ENCODE results near the gene SCUBE1. TPM values are rescaled to one million over a fixed set of nuclear protein-coding genes. Genes with fewer than 3 reads are reported as not detected.

SCUBE1 gene
- total RNA-seq, 1 experiment from 2014 or later: not detected

DNA sequence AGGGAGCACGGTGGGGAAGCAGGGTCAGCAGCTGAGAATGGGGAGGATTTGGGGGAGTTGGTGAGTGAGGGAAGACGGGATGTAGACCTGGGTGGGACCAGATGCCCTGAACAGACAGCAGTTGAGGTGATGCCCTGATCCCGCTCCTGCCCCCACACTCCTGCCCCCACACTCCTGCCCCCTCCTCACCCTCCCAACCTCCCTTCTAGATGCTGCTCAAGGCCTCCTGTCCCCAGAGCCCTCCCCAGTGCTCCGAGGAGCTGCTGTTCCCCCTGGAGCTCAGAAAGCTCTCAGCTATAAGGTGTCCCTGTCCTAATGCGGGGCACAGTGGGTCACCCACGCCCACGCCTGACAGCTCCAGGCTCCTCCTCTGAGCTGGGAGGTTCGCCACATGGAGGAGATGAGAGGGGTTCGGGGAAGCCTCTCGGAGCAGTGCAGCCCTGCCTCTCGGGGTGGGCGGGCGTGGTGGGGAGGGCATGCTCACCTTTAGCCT, 131.2 kb downstream of the SCUBE1 start:
- CTCF ChIA-PET: interaction anchor here (0.6 to 0.7 kb wide), 2 partner anchors 12 to 19 kb away, joined by 4 to 12 read pairs; no protein-coding TSS in a partner anchor
- TF ChIP-seq SIN3A (IDR thresholded peaks at IDR 0.05; ENCODE audit: borderline replicate concordance, insufficient read depth, low read depth, low read length) (no peak), TCF7L2 (IDR thresholded peaks at IDR 0.05; ENCODE audit: low read depth, low read length) (no peak), CTCF (IDR thresholded peaks at IDR 0.05) (no peak), POLR2AphosphoS5 (IDR thresholded peaks at IDR 0.05; ENCODE audit: low read depth, low read length) (no peak), REST (IDR thresholded peaks at IDR 0.05; ENCODE audit: insufficient read depth in 1 of 2, low read depth in 2 of 2, low read length in 1 of 2) (no peak)
- Histone ChIP-seq H3K4me3 (ENCODE audit: low read depth in 2 of 2, low read length in 2 of 2) (no peak overlapping the region), H3K27me3 (ENCODE audit: control insufficient read depth, insufficient read depth, low read length) (no peaks in the 10 kb centered on the region), H3K9me3 (ENCODE audit: control insufficient read depth, insufficient read depth, low read depth, low read length) (no peaks in the 10 kb centered on the region), H3K36me3 (ENCODE audit: control insufficient read depth, insufficient read depth, low read length) (no peaks in the 10 kb centered on the region), H3K4me1 (ENCODE audit: control insufficient read depth, insufficient read depth, low read length) (no peaks in the 10 kb centered on the region), H3K27ac (ENCODE audit: low read length) (no peak overlapping the region)
- intact Hi-C loops (cut with micrococcal nuclease; ENCODE audit: unreplicated experiment) (no loop called here), in situ Hi-C loops (cut with HindIII; ENCODE audit: low pct_unique_long_range_greater_than_20kb, low sequenced_read_pairs) (no loop called here)
- BruUV-seq (replicated peaks): no TSS peak
- no peak for DNase-seq (ENCODE audit: low read depth, low spot score)
- POLR2A ChIA-PET: no interaction called here
- ATAC-seq: no peak

DNA sequence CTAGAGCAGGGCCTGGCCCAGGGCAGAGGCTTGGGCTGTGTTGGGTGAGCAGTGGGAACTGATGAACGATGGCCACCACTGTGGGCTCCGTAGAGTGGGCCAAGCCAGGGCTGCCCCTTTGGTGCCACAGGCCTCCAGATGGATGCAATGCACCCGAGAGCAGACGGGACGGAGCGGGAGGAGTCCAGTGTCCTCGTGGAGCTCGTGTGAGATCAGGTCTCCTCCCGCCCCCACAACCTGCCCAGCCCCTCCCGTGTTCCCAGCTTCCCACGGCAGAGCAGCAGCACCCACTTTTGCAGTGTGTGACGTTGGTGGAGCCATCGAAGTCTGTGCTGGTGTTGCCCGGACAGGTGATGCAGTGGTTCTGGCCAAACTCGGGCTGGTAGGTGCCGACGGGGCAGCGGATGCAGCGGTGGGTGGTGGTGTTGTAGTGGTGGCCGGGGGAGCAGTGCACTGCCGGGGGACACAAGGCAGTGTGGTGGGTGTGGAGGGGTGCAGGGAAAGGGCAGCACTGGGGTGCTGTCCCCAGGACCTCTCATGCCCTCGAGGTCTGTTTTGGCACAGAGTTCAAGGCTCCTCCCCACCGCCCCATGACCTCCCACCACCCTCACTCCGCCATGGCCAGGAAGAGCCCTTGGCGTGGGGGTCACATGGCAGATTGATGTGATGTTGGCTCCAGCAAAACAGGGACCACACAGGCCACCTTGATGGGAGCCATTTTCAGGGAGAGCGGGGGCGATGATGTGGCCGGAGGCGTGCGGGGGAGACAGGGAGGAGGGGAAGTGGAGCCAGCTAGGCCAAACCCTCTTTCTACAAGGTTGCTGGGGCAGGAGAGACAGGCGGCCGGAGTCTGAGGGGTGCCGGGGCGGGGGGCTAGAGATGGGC, 132.3 kb downstream of the SCUBE1 start:
- Histone ChIP-seq H3K27me3 (ENCODE audit: control insufficient read depth, insufficient read depth, low read length) (no peaks in the 10 kb centered on the region), H3K9me3 (ENCODE audit: control insufficient read depth, insufficient read depth, low read depth, low read length) (no peaks in the 10 kb centered on the region), H3K4me3 (ENCODE audit: low read depth in 2 of 2, low read length in 2 of 2) (no peak overlapping the region), H3K4me1 (ENCODE audit: control insufficient read depth, insufficient read depth, low read length) (no peaks in the 10 kb centered on the region), H3K36me3 (ENCODE audit: control insufficient read depth, insufficient read depth, low read length) (no peaks in the 10 kb centered on the region), H3K27ac (ENCODE audit: low read length) (no peak overlapping the region)
- TF ChIP-seq REST (IDR thresholded peaks at IDR 0.05; ENCODE audit: insufficient read depth in 1 of 2, low read depth in 2 of 2, low read length in 1 of 2): no peak
- no peak for TF ChIP-seq SIN3A (IDR thresholded peaks at IDR 0.05; ENCODE audit: borderline replicate concordance, insufficient read depth, low read depth, low read length)
- no peak for TF ChIP-seq POLR2AphosphoS5 (IDR thresholded peaks at IDR 0.05; ENCODE audit: low read depth, low read length)
- BruUV-seq (replicated peaks): no TSS peak
- intact Hi-C loops (cut with micrococcal nuclease; ENCODE audit: unreplicated experiment) (no loop called here), in situ Hi-C loops (cut with HindIII; ENCODE audit: low pct_unique_long_range_greater_than_20kb, low sequenced_read_pairs) (no loop called here)
- ATAC-seq (no peak), DNase-seq (ENCODE audit: low read depth, low spot score) (no peak)
- CTCF ChIA-PET: no interaction called here
- POLR2A ChIA-PET: no interaction called here
